Fibroblast of lung (primary cell): Measurements from ENCODE around the gene CRACDL. TPM values are rescaled to one million over a fixed set of nuclear protein-coding genes. Genes with fewer than 3 reads are reported as not detected.

Source experiments
- DNase-seq, 2 donors: peaks; one replicate each; pipeline versions ENCODE4 v3.0.0 to v3.0.0-alpha.2; 2010; ENCODE audit warnings: low read depth in 2 of 2
- H2AFZ ChIP-seq: 2 replicates; pipeline ENCODE4 v1.5.1; 2012; ENCODE audit warnings: low read length, control low read depth, inconsistent platforms
- H3K27ac ChIP-seq: 2 replicates; pipeline ENCODE4 v1.5.1; 2011; ENCODE audit warnings: low read length, control low read depth; ENCODE audit not compliant: insufficient read depth
- H3K27me3 ChIP-seq: 2 replicates; pipeline ENCODE4 v1.5.1; 2011; ENCODE audit warnings: mild to moderate bottlenecking, low read length; ENCODE audit not compliant: control insufficient read depth, insufficient read depth
- H3K36me3 ChIP-seq: 2 replicates; pipeline ENCODE4 v1.5.1; 2011; ENCODE audit warnings: low read length; ENCODE audit not compliant: control insufficient read depth, insufficient read depth
- H3K4me1 ChIP-seq: 2 replicates; pipeline ENCODE4 v1.5.1; 2011; ENCODE audit warnings: low read length; ENCODE audit not compliant: control insufficient read depth, insufficient read depth; ENCODE audit errors: extremely low read depth
- H3K4me2 ChIP-seq: 2 replicates; pipeline ENCODE4 v1.5.1; 2011; ENCODE audit warnings: low read length, control low read depth; ENCODE audit not compliant: insufficient read depth; ENCODE audit errors: extremely low read depth
- H3K4me3 ChIP-seq, 4 experiments: fragments of 200-600 bp in 1 of 4; sonication (generic) in 1 of 4; replicated peaks in 1 of 4; 2 replicates each; pipeline ENCODE4 v1.5.1; 2011 to 2016; ENCODE audit warnings: low read length in 4 of 4, low read depth in 3 of 4, mild to moderate bottlenecking in 3 of 4, control low read depth in 2 of 4, inconsistent platforms in 1 of 4, mixed read lengths in 1 of 4; ENCODE audit not compliant: insufficient read depth in 1 of 4; ENCODE audit errors: control extremely low read depth in 1 of 4
- H3K79me2 ChIP-seq: 2 replicates; pipeline ENCODE4 v1.5.1; 2012; ENCODE audit warnings: mild to moderate bottlenecking, low read length, inconsistent platforms; ENCODE audit not compliant: control insufficient read depth, insufficient read depth
- H3K9ac ChIP-seq: 2 replicates; pipeline ENCODE4 v1.5.1; 2011; ENCODE audit warnings: mild to moderate bottlenecking, low read length, control low read depth; ENCODE audit not compliant: insufficient read depth
- H3K9me3 ChIP-seq: 2 replicates; pipeline ENCODE4 v1.5.1; 2012; ENCODE audit warnings: low read depth, low read length; ENCODE audit not compliant: control insufficient read depth, insufficient read depth
- H4K20me1 ChIP-seq: 2 replicates; pipeline ENCODE4 v1.5.1; 2011; ENCODE audit warnings: low read length; ENCODE audit not compliant: control insufficient read depth, insufficient read depth; ENCODE audit errors: extremely low read depth
- EZH2 ChIP-seq: IDR thresholded peaks from 2 replicates; pipeline ENCODE4 v1.5.1; 2012; ENCODE audit warnings: low read length, control low read depth, mild to moderate bottlenecking; ENCODE audit errors: missing control alignments
- polyA minus RNA-seq: library from RNA; depleted of rRNA, polyadenylated mRNA; stranded (reverse); fragments of >200 nt; gene quantifications from 2 replicates; pipeline ENCODE4 v1.2.3, GENCODE V29; 2011; ENCODE audit warnings: low replicate concordance
- polyA plus RNA-seq, 2 donors: library from polyadenylated mRNA; depleted of rRNA in 1 of 2; stranded (reverse) in 1 of 2; unstranded in 1 of 2; fragments of >200 nt; gene quantifications; 2 replicates each; pipeline ENCODE4 v1.2.1, GENCODE V29; 2011 to 2012; ENCODE audit warnings: missing spikeins in 1 of 2
- total RNA-seq: library from RNA; depleted of rRNA; stranded (reverse); fragments of >200 nt; gene quantifications from 2 replicates; pipeline ENCODE4 v1.2.1, GENCODE V29; 2014
- TF ChIP-seq, protein P1 (sequence below), 2 donors: IDR thresholded peaks in 1 of 2; conservative IDR thresholded peaks in 1 of 2; 1 replicate in 1 of 2; 2 replicates in 1 of 2; pipeline ENCODE4 v1.5.1; 2011 to 2012; ENCODE audit warnings: low read length in 2 of 2, control low read depth in 1 of 2, inconsistent platforms in 1 of 2, low read depth in 1 of 2, mild to moderate bottlenecking in 1 of 2

The CRACDL gene, protein sequence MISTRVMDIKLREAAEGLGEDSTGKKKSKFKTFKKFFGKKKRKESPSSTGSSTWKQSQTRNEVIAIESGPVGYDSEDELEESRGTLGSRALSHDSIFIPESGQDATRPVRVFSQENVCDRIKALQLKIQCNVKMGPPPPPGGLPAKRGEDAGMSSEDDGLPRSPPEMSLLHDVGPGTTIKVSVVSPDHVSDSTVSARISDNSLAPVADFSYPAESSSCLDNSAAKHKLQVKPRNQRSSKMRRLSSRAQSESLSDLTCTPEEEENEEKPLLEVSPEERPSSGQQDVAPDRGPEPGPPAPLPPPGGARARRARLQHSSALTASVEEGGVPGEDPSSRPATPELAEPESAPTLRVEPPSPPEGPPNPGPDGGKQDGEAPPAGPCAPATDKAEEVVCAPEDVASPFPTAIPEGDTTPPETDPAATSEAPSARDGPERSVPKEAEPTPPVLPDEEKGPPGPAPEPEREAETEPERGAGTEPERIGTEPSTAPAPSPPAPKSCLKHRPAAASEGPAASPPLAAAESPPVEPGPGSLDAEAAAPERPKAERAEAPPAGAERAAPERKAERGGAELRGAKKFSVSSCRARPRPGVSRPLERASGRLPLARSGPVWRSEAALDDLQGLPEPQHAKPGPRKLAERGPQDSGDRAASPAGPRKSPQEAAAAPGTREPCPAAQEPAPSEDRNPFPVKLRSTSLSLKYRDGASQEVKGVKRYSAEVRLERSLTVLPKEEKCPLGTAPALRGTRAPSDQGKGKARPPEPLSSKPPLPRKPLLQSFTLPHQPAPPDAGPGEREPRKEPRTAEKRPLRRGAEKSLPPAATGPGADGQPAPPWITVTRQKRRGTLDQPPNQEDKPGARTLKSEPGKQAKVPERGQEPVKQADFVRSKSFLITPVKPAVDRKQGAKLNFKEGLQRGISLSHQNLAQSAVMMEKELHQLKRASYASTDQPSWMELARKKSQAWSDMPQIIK
- under 0.01 TPM in 1 of 2 replicates, not detected in the other for total RNA-seq
- not detected in 2 replicates for polyA plus RNA-seq
- not detected in 2 replicates for polyA plus RNA-seq (2012)
- polyA minus RNA-seq = not detected in 2 replicates

DNA sequence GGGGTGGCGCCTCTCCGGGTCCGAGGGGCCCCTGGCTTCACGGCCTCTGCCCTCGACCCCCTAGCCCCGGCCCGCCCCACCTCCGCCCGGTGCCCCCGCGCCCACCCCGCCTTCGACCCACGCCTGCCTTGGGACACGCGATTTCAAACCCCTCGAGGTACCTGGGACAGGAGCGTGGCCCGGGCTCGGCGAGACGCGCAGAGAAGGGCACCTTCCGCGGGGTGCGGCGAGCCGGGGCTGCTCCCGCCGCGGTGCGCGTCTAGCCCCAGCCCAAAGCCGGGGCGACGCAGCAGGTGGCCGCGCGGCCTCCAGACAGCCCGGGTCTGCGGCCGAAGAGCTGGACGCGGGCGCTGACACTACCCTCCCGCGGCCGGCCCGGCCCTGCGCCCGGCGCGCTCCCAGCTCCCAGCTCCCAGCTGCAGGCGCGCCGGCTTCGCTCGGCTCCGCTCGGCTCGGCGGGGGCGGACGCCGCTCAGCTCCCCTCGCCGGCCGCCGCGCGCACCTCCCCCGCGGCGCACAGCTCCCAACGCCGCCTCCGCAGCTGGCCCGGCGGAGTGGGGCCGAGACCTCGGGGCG is at the start of gene CRACDL:
Gene CRACDL, minus strand, starts transcription at position 449 of the 576 bp plus-strand sequence. CDS start 89,425 bp downstream, outside the sequence.
- no peak within 1 kb of the TSS for H3K9ac ChIP-seq
- no peak within 1 kb of the TSS for H2AFZ ChIP-seq
- peak within 1 kb of the TSS in 2 of 4 experiments; percentile 27 for H3K4me3 ChIP-seq

DNA sequence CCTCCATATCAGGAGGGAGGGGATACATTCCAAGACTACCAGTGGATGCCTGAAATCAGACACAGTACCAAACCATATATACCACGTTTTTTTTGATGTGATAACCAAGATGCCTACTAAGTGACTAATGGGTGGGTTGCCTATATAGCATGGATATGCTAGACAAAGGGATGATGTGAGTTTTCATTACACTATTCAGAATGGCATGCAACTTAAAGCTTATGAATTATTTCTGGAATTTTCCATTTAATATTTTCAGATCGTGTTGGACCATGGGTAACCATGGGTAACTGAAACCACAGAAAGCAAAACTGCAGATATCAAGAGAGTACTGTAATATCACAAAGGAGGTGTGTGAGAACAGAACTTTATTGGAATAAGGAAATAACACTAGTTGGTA is 39.6 kb upstream of the CRACDL start:
- Histone ChIP-seq H4K20me1 (no peaks in the 10 kb centered on the region), H3K9me3 (no peaks in the 10 kb centered on the region), H3K79me2 (no peaks in the 10 kb centered on the region), H3K4me3 (no peak overlapping the region), H2AFZ (no peak overlapping the region), H3K27ac (no peak overlapping the region), H3K27me3 (no peaks in the 10 kb centered on the region), H3K9ac (no peak overlapping the region), H3K4me2 (no peak overlapping the region), H3K4me1 (no peaks in the 10 kb centered on the region), H3K36me3 (no peaks in the 10 kb centered on the region)
- TF ChIP-seq, protein P1, sequence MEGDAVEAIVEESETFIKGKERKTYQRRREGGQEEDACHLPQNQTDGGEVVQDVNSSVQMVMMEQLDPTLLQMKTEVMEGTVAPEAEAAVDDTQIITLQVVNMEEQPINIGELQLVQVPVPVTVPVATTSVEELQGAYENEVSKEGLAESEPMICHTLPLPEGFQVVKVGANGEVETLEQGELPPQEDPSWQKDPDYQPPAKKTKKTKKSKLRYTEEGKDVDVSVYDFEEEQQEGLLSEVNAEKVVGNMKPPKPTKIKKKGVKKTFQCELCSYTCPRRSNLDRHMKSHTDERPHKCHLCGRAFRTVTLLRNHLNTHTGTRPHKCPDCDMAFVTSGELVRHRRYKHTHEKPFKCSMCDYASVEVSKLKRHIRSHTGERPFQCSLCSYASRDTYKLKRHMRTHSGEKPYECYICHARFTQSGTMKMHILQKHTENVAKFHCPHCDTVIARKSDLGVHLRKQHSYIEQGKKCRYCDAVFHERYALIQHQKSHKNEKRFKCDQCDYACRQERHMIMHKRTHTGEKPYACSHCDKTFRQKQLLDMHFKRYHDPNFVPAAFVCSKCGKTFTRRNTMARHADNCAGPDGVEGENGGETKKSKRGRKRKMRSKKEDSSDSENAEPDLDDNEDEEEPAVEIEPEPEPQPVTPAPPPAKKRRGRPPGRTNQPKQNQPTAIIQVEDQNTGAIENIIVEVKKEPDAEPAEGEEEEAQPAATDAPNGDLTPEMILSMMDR (conservative IDR thresholded peaks at IDR 0.05 in 1 of 2, IDR thresholded peaks at IDR 0.05 in 1 of 2; ENCODE audit: low read depth in 1 of 2, low read length in 2 of 2) = no peak
- TF ChIP-seq EZH2 = no peak
- DNase-seq = no peak

More for the DNA sequence above, at the start of gene CRACDL:
- Histone ChIP-seq H3K36me3 (no peaks in the 10 kb centered on the region), H3K4me2 (peak within 1 kb of the TSS; percentile 59), H3K27ac (no peak within 1 kb of the TSS), H3K4me1 (no peaks in the 10 kb centered on the region), H3K27me3 (peaks cover 33% of the 10 kb centered on the region), H3K9me3 (no peaks in the 10 kb centered on the region), H3K79me2 (no peaks in the 10 kb centered on the region), H4K20me1 (no peaks in the 10 kb centered on the region)
- TF ChIP-seq, protein P1 (conservative IDR thresholded peaks at IDR 0.05 in 1 of 2, IDR thresholded peaks at IDR 0.05 in 1 of 2; ENCODE audit: low read depth in 1 of 2, low read length in 2 of 2) = no peak
- TF ChIP-seq EZH2 = no peak
- DNase-seq = peak in 1 of 2 donors; percentile 44
